ENCODE measurements around the gene RNU2-63P. TPM values are rescaled to one million over a fixed set of nuclear protein-coding genes. Genes with fewer than 3 reads are reported as not detected.
A peak's percentile ranks its signal among the peaks of the same experiment; 100 is the strongest.

Gene RNU2-63P
- total RNA-seq, 1 experiment from 2014 or later, result 5.0 TPM

GRCh38 chr2:88016960-88017779 lies 823 bp upstream of the RNU2-63P start:
- POLR2A ChIA-PET, result interaction anchor here (0.7 to 1.7 kb wide), 5 partner anchors 14 to 1341 kb away, joined by 3 to 6 read pairs (median 4); no protein-coding TSS in a partner anchor
- no peaks in the 10 kb centered on the region for H3K9me3 Mint-ChIP-seq (ENCODE audit: unreplicated experiment)

GRCh38 chr2:88011011-88011410 lies 5.3 kb downstream of the RNU2-63P start:
- Mint-ChIP-seq H3K27me3 (ENCODE audit: insufficient read depth, unreplicated experiment) (no peaks in the 10 kb centered on the region), H3K27ac (ENCODE audit: low read depth, unreplicated experiment) (no peak overlapping the region), H3K4me1 (ENCODE audit: insufficient read depth, unreplicated experiment) (peaks cover under 1% of the 10 kb centered on the region), H3K9me3 (ENCODE audit: unreplicated experiment) (no peaks in the 10 kb centered on the region), H3K36me3 (ENCODE audit: insufficient read depth, unreplicated experiment) (peaks cover under 1% of the 10 kb centered on the region), H3K4me3 (ENCODE audit: unreplicated experiment) (no peak overlapping the region)
- CTCF ChIA-PET, result interaction anchor here (1.4 to 1.7 kb wide), 2 partner anchors 9 to 11 kb away, joined by 4 to 15 read pairs; no protein-coding TSS in a partner anchor
- TF ChIP-seq CTCF (IDR thresholded peaks at IDR 0.05; ENCODE audit: unreplicated experiment), result no peak
- intact Hi-C loops (cut with micrococcal nuclease), result no loop called here
- POLR2A ChIA-PET, result no interaction called here
- no peak for DNase-seq (ENCODE audit: unreplicated experiment)
- no TSS peak for BruUV-seq (replicated peaks)

More at GRCh38 chr2:88016960-88017779, 823 bp upstream of the RNU2-63P start:
- TF ChIP-seq CTCF (IDR thresholded peaks at IDR 0.05; ENCODE audit: unreplicated experiment), result no peak
- H3K27me3 Mint-ChIP-seq (ENCODE audit: insufficient read depth, unreplicated experiment), result no peaks in the 10 kb centered on the region
- peak; percentile 75 for DNase-seq (ENCODE audit: unreplicated experiment)
- intact Hi-C loops (cut with micrococcal nuclease), result loop anchor here (5.0 kb wide), 1 partner anchor 145 kb away; no protein-coding TSS in a partner anchor
- H3K27ac Mint-ChIP-seq (ENCODE audit: low read depth, unreplicated experiment), result peak overlapping the region; percentile 100
- H3K4me3 Mint-ChIP-seq (ENCODE audit: unreplicated experiment), result peak overlapping the region; percentile 98
- H3K4me1 Mint-ChIP-seq (ENCODE audit: insufficient read depth, unreplicated experiment), result peaks cover 13% of the 10 kb centered on the region
- CTCF ChIA-PET, result interaction anchor here (1.1 to 1.3 kb wide), 2 partner anchors 16 to 43 kb away, joined by 3 to 4 read pairs; no protein-coding TSS in a partner anchor
- BruUV-seq (replicated peaks), result no TSS peak
- H3K36me3 Mint-ChIP-seq (ENCODE audit: insufficient read depth, unreplicated experiment), result peaks cover 10% of the 10 kb centered on the region

GRCh38 chr2:88010136-88010535 lies 6.2 kb downstream of the RNU2-63P start:
- CTCF ChIA-PET, result interaction anchor here (0.7 to 1.5 kb wide), 4 partner anchors 9 to 50 kb away, joined by 3 to 15 read pairs (median 5); no protein-coding TSS in a partner anchor
- H3K4me1 Mint-ChIP-seq (ENCODE audit: insufficient read depth, unreplicated experiment), result no peaks in the 10 kb centered on the region
- no peak for TF ChIP-seq CTCF (IDR thresholded peaks at IDR 0.05; ENCODE audit: unreplicated experiment)
- no peak overlapping the region for H3K4me3 Mint-ChIP-seq (ENCODE audit: unreplicated experiment)
- no peaks in the 10 kb centered on the region for H3K9me3 Mint-ChIP-seq (ENCODE audit: unreplicated experiment)
- H3K36me3 Mint-ChIP-seq (ENCODE audit: insufficient read depth, unreplicated experiment), result no peaks in the 10 kb centered on the region
- H3K27ac Mint-ChIP-seq (ENCODE audit: low read depth, unreplicated experiment), result no peak overlapping the region
- POLR2A ChIA-PET, result no interaction called here
- no TSS peak for BruUV-seq (replicated peaks)
- DNase-seq (ENCODE audit: unreplicated experiment), result no peak
- intact Hi-C loops (cut with micrococcal nuclease), result no loop called here
- no peaks in the 10 kb centered on the region for H3K27me3 Mint-ChIP-seq (ENCODE audit: insufficient read depth, unreplicated experiment)

- intact Hi-C loops (cut with micrococcal nuclease), result no loop called here
- POLR2A ChIA-PET, result no interaction called here
- no peak overlapping the region for H3K27ac Mint-ChIP-seq (ENCODE audit: low read depth, unreplicated experiment)
Measured at GRCh38 chr2:88006912-88007439, 9.4 kb downstream of the RNU2-63P start.

More at GRCh38 chr2:88006912-88007439, 9.4 kb downstream of the RNU2-63P start:
- no peak for TF ChIP-seq CTCF (IDR thresholded peaks at IDR 0.05; ENCODE audit: unreplicated experiment)
- Mint-ChIP-seq H3K36me3 (ENCODE audit: insufficient read depth, unreplicated experiment) (no peaks in the 10 kb centered on the region), H3K9me3 (ENCODE audit: unreplicated experiment) (no peaks in the 10 kb centered on the region), H3K4me3 (ENCODE audit: unreplicated experiment) (no peak overlapping the region), H3K4me1 (ENCODE audit: insufficient read depth, unreplicated experiment) (no peaks in the 10 kb centered on the region), H3K27me3 (ENCODE audit: insufficient read depth, unreplicated experiment) (no peaks in the 10 kb centered on the region)
- no TSS peak for BruUV-seq (replicated peaks)
- CTCF ChIA-PET, result interaction anchor here (0.7 kb wide), 1 partner anchor 9 kb away, joined by 3 read pairs; the partner anchor contains the start of gene RNU2-63P
- no peak for DNase-seq (ENCODE audit: unreplicated experiment)

Measured in MCF 10A (cell line).